ENCODE measurements around the gene SLC12A5. TPM values are rescaled to one million over a fixed set of nuclear protein-coding genes. Genes with fewer than 3 reads are reported as not detected.

SLC12A5 gene
- polyA plus RNA-seq, 4 donors, result 1.9 to 2.6 (median 2.2) TPM

- no peak for DNase-seq (ENCODE audit: low read depth in 4 of 4, low spot score in 3 of 4)
Measured at GRCh38 chr20:46051556-46052308, 22.7 kb downstream of the SLC12A5 start.

- no peak for DNase-seq (ENCODE audit: low read depth in 4 of 4, low spot score in 3 of 4)
Measured at GRCh38 chr20:46053416-46053815, 24.4 kb downstream of the SLC12A5 start.

GRCh38 chr20:46054606-46055005 is 25.6 kb downstream of the SLC12A5 start:
- no peak for DNase-seq (ENCODE audit: low read depth in 4 of 4, low spot score in 3 of 4)

- no peak for DNase-seq (ENCODE audit: low read depth in 4 of 4, low spot score in 3 of 4)
Measured at GRCh38 chr20:46055269-46055668, 26.3 kb downstream of the SLC12A5 start.

GRCh38 chr20:46056027-46056833 is 27.2 kb downstream of the SLC12A5 start:
- no peak for DNase-seq (ENCODE audit: low read depth in 4 of 4, low spot score in 3 of 4)

- DNase-seq (ENCODE audit: low read depth in 4 of 4, low spot score in 3 of 4), result peak; percentile 41 to 68 (median 60)
Measured at GRCh38 chr20:46056970-46057855, 28.2 kb downstream of the SLC12A5 start.

- DNase-seq (ENCODE audit: low read depth in 4 of 4, low spot score in 3 of 4), result peak in 1 of 4 donors; percentile 18
Measured at GRCh38 chr20:46057856-46058598, 29.0 kb downstream of the SLC12A5 start.

- peak in 1 of 4 donors; percentile 16 for DNase-seq (ENCODE audit: low read depth in 4 of 4, low spot score in 3 of 4)
Measured at GRCh38 chr20:46058599-46059281, 29.7 kb downstream of the SLC12A5 start.

GRCh38 chr20:46060301-46060881 is 31.4 kb downstream of the SLC12A5 start:
- DNase-seq (ENCODE audit: low read depth in 4 of 4, low spot score in 3 of 4), result no peak

- DNase-seq (ENCODE audit: low read depth in 4 of 4, low spot score in 3 of 4), result no peak
Measured at GRCh38 chr20:46060975-46061374, 32.0 kb downstream of the SLC12A5 start.

- DNase-seq (ENCODE audit: low read depth in 4 of 4, low spot score in 3 of 4), result no peak
Measured at GRCh38 chr20:46062151-46062550, 33.1 kb downstream of the SLC12A5 start.

GRCh38 chr20:46062621-46063020 is 33.6 kb downstream of the SLC12A5 start:
- DNase-seq (ENCODE audit: low read depth in 4 of 4, low spot score in 3 of 4), result no peak

- no peak for DNase-seq (ENCODE audit: low read depth in 4 of 4, low spot score in 3 of 4)
Measured at GRCh38 chr20:46063151-46063550, 34.1 kb downstream of the SLC12A5 start.

GRCh38 chr20:46063652-46064054 is 34.6 kb downstream of the SLC12A5 start:
- DNase-seq (ENCODE audit: low read depth in 4 of 4, low spot score in 3 of 4), result no peak

GRCh38 chr20:46065006-46065405 is 36.0 kb downstream of the SLC12A5 start:
- DNase-seq (ENCODE audit: low read depth in 4 of 4, low spot score in 3 of 4), result no peak

GRCh38 chr20:46065691-46066090 is 36.7 kb downstream of the SLC12A5 start:
- no peak for DNase-seq (ENCODE audit: low read depth in 4 of 4, low spot score in 3 of 4)

GRCh38 chr20:46070215-46070900 is 41.3 kb downstream of the SLC12A5 start:
- DNase-seq (ENCODE audit: low read depth in 4 of 4, low spot score in 3 of 4), result no peak

- DNase-seq (ENCODE audit: low read depth in 4 of 4, low spot score in 3 of 4), result no peak
Measured at GRCh38 chr20:46071573-46071972, 42.6 kb downstream of the SLC12A5 start.

GRCh38 chr20:46073024-46073423 is 44.0 kb downstream of the SLC12A5 start:
- DNase-seq (ENCODE audit: low read depth in 4 of 4, low spot score in 3 of 4), result no peak

Measured in right renal pelvis (tissue), 4 donors.